ENCODE measurements around the gene CENPA. TPM values are rescaled to one million over a fixed set of nuclear protein-coding genes. Genes with fewer than 3 reads are reported as not detected.
"Not testable (repeated sequence)": the region's sequence is repeated elsewhere in the genome, so short reads cannot be mapped to it uniquely, and the experiment has no call there.

The CENPA gene
- total RNA-seq, 4 donors from 2014 or later = 0.34 TPM; not detected in 3

- no peak overlapping the region for H3K27ac ChIP-seq (replicated peaks in 1 of 4)
- H3K4me3 ChIP-seq = no peak overlapping the region
- intact Hi-C loops (cut with DNase I) = loop anchor here (1.0 kb wide), 1 partner anchor 140 kb away; no protein-coding TSS in a partner anchor
- H3K36me3 ChIP-seq = no peaks in the 10 kb centered on the region
- no peak for DNase-seq (ENCODE audit: extremely low spot score)
- no peaks in the 10 kb centered on the region for H3K9me3 ChIP-seq
- H3K27me3 ChIP-seq = no peaks in the 10 kb centered on the region
- 89% methylated on average over 3 of the region's 3 CpGs for WGBS
- TF ChIP-seq EP300 (IDR thresholded peaks at IDR 0.05) (no peak), POLR2AphosphoS5 (IDR thresholded peaks at IDR 0.05) (no peak), CTCF (IDR thresholded peaks at IDR 0.05) (no peak), POLR2A (IDR thresholded peaks at IDR 0.05; ENCODE audit: low read depth) (no peak)
- H3K4me1 ChIP-seq = peaks cover 0 to 8% (median 3%) of the 10 kb centered on the region in 4 donors
These were observed 40.9 kb upstream of the CENPA start for GRCh38 chr2:26744953-26745352.

GRCh38 chr2:26745609-26746327 lies 40.1 kb upstream of the CENPA start:
- Histone ChIP-seq H3K4me1 (peaks cover 0 to 6% (median 3%) of the 10 kb centered on the region in 4 donors), H3K36me3 (no peaks in the 10 kb centered on the region), H3K27ac (replicated peaks in 1 of 4) (no peak overlapping the region), H3K9me3 (no peaks in the 10 kb centered on the region), H3K27me3 (no peaks in the 10 kb centered on the region), H3K4me3 (no peak overlapping the region)
- WGBS = 30% methylated on average over 9 of the region's 9 CpGs
- peak; percentile 92 to 95 (median 94) for TF ChIP-seq CTCF (IDR thresholded peaks at IDR 0.05)
- TF ChIP-seq POLR2A (IDR thresholded peaks at IDR 0.05; ENCODE audit: low read depth) = no peak
- TF ChIP-seq EP300 (IDR thresholded peaks at IDR 0.05) = no peak
- TF ChIP-seq POLR2AphosphoS5 (IDR thresholded peaks at IDR 0.05) = peak in 1 of 2 donors; percentile 18
- no peak for DNase-seq (ENCODE audit: extremely low spot score)
- intact Hi-C loops (cut with DNase I) = loop anchor here (1.0 kb wide), 1 partner anchor 140 kb away; no protein-coding TSS in a partner anchor

GRCh38 chr2:26746934-26747333 lies 38.9 kb upstream of the CENPA start:
- H3K4me3 ChIP-seq = no peak overlapping the region
- H3K27ac ChIP-seq (replicated peaks in 1 of 4) = no peak overlapping the region
- no peaks in the 10 kb centered on the region for H3K36me3 ChIP-seq
- TF ChIP-seq EP300 (IDR thresholded peaks at IDR 0.05) (no peak), CTCF (IDR thresholded peaks at IDR 0.05) (no peak), POLR2AphosphoS5 (IDR thresholded peaks at IDR 0.05) (no peak), POLR2A (IDR thresholded peaks at IDR 0.05; ENCODE audit: low read depth) (no peak)
- no peaks in the 10 kb centered on the region for H3K27me3 ChIP-seq
- intact Hi-C loops (cut with DNase I) = no loop called here
- no peaks in the 10 kb centered on the region for H3K9me3 ChIP-seq
- WGBS = 75% methylated on average over 3 of the region's 3 CpGs
- no peak for DNase-seq (ENCODE audit: extremely low spot score)
- H3K4me1 ChIP-seq = peaks cover 0 to 6% (median 2%) of the 10 kb centered on the region in 4 donors

GRCh38 chr2:26749787-26750420 lies 36.0 kb upstream of the CENPA start:
- H3K4me3 ChIP-seq; H3K27ac ChIP-seq (replicated peaks in 1 of 4); H3K27me3 ChIP-seq; DNase-seq (ENCODE audit: extremely low spot score); H3K4me1 ChIP-seq; H3K9me3 ChIP-seq; intact Hi-C loops (cut with DNase I); H3K36me3 ChIP-seq: not testable (repeated sequence)
- 58% methylated on average over 8 of the region's 8 CpGs for WGBS

GRCh38 chr2:26750467-26750866 lies 35.4 kb upstream of the CENPA start:
- H3K4me3 ChIP-seq; H3K36me3 ChIP-seq; DNase-seq (ENCODE audit: extremely low spot score); H3K27ac ChIP-seq (replicated peaks in 1 of 4); H3K27me3 ChIP-seq; H3K4me1 ChIP-seq; H3K9me3 ChIP-seq; intact Hi-C loops (cut with DNase I): not testable (repeated sequence)
- WGBS = 90% methylated on average over 11 of the region's 11 CpGs

Data from esophagus muscularis mucosa (tissue), 4 donors.